ENCODE data around the gene ABCC5.
"Not testable (repeated sequence)": the region's sequence is repeated elsewhere in the genome, so short reads cannot be mapped to it uniquely, and the experiment has no call there.

Gene ABCC5

DNA sequence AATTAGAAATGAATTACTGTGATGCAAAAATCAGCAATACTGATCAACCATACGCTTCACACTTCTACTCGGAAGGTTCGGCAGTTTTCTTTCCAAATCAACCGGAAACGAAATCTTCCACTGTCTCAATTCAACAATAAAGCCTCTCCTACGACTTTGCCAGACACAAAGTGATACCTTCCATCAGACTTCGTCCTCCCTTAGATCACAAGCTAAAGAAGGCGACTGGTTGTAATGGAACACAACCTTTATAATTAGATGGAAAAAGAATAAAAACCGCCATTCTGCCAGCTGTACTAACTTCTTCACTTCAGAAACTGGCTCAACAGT lies 133.6 kb downstream of the ABCC5 start:
- DNase-seq: no peak

DNA sequence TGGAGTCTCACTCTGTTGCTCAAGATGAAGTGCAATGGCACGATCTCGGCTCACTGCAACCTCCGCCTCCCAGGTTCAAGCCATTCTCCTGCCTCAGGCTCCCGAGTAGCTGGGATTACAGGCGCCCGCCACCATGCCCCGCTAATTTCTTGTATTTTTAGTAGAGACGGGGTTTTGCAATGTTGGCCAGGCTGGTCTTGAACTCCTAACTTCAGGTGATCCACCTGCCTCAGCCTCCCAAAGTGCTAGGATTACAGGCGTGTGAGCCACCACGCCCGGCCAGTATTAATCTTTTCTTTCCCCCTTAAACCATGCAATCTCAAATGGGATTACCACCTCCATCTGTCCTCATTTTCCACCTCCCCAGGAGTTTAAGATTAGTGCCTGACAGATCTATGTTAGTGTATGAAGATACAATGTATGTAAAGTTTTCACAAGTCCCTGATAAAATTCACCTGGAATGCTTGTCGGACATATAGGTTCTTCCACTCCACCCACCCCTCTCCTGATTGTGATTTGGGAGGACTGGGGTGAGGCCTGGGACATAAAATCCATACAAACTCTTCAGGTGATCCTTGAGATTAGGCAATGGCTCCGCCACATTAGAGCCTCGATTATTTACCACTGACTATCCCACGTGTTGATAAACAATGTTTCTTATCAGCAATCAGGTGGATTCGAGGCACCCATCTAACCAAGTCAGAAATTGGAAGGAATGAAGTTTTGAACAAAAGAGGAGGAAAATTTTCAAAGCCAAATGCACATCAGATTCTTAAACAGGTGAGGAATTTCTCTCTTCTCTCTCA lies 134.2 kb downstream of the ABCC5 start:
- DNase-seq: no peak

DNA sequence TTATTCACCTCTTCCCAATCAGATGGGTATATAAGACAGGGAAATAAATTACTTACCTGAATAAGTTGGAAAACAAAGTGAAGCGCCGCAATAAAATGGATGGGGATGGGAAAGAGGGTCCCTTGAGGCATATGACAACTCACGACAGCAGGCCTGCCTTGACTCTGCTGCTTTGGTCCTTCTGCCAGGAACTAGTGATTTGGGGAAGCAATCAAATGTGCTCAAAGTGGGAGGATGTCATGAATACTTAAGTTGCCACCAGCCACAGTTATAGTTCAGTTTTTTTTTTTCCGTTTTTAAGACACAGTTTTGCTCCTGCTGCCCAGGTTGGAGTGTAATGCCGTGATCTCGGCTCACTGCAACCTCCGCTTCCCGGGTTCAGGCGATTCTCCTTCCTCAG lies 137.6 kb downstream of the ABCC5 start:
- no peak for DNase-seq

DNA sequence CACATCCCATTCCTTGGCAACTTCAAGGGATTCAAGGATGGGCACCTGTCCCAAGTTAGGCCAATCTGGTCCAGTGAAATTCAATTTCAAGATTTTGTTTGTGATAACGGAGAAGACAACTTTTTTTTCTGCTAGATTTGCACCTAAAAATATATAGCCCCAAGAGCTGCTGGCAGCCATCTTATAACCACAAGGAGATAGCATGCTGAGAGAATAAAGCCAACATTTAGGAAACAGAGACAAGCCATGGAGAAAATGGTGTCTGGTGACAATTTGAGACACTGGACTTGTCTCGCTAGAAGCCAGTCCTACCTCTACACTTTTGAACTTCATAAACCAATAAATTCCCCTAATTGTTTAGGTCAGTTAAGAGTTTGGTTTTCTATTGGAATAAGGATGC lies 138.4 kb downstream of the ABCC5 start:
- no peak for DNase-seq

DNA sequence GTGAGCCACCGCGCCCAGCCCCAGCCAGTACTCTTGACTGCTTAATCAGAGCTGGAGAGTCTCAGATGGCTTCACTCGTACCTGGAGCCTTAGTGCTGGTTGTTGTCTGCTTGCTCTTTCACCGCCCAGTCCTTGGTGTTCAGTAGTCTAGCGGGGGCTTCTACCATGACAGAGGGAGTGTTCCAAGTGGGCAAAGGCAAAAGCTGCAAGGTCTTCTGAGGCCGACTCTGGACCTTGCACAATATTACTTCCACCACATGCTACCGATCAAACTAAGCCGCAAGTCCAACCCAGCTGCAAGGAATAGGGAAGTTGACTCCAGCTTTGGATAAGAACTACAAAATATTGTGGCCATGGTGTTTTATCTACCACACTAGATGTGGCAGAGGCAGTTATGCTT lies 139.6 kb downstream of the ABCC5 start:
- no peak for DNase-seq

DNA sequence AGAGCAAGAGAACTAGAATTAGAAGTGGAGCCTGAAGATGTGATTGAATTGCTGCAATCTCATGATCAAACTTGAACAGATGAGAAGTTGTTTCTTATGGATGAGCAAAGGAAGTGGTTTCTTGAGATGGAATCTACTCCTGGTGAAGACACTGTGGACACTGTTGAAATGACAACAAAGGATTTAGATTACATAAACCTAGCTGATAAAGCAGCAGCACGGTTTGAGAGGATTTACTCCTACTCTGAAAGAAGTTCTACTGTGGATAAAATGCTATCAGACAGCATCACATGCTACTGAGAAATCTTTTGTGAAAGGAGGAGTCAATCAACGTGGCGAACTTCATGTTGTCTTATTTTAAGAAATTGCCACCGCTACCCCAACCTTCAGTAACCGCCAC lies 140.5 kb downstream of the ABCC5 start:
- not testable (repeated sequence) for DNase-seq

DNA sequence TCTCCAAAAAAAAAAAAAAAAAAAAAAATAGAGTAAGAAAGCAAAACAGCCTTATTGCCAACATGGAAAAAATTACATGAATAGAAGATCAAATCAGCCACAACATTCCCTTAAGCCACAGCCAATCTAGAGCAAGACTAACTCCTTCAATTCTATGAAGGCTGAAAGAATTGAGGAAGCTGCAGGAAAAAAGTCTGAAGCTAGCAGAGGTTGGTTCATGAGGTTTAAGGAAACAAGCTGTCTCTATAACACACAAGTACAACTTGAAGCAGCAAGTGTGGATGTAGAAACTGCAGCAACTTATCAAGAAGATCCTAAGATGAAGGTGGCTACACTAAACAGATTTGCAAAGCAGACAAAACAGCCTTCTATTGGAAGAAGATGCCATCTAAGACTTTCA lies 142.3 kb downstream of the ABCC5 start:
- DNase-seq: no peak

DNA sequence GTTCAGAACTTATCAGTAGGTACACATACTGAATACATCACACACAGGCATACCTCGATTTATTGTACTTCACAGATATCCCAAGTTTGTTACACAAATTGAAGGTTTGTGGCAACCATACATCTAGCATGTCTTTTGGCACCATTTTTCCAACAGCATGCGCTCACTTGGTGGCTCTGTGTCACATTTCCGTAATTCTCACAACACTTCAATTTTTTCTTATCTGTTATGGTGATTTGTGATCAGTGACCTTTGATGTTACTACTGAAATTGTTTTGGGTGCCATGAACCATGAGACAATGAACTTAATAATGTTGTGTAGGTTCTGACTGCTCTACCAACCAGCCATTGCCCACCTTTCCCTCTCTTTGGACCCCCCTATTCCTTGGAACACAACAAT lies 143.8 kb downstream of the ABCC5 start:
- DNase-seq: no peak

DNA sequence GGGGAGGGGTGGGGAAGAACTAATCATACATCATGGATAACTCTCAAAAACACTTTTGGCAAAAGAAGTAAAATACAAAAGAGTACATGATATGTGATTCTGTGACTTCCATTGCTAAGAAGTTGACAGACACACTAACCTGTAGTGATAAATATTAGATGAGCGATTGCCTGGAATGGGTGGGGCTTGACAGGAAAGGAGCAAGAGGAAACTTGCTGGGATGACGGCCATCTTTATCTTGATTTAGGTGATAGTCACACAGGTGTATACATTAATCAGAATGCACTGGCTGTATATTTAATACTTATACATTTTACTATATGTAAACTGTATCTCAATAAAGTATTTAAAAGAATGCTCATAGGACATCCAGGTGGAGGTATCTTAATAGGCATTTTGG lies 146.1 kb downstream of the ABCC5 start:
- no peak for DNase-seq

DNA sequence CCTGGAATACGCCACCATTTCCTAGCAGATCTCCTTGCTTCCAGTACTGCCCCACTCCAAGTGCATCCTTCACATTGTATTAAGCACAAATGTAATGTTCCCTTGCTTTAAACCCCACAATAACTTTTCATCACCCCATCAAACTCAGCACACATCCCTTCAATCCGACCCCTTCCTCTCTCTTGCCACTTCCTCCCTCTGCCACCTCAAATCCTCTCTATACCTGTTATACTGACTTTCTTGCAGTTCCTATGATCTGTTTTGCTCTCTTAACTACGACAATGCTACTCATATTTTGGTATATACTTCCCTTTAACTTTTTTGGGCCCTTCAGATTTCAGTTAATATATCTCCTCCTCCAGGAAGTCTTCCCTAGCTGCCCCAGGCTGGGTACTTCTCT lies 147.1 kb downstream of the ABCC5 start:
- DNase-seq: no peak

All from NCI-H1436 (cell line).